ENCODE measurements around the gene ADRA2B.

DNA sequence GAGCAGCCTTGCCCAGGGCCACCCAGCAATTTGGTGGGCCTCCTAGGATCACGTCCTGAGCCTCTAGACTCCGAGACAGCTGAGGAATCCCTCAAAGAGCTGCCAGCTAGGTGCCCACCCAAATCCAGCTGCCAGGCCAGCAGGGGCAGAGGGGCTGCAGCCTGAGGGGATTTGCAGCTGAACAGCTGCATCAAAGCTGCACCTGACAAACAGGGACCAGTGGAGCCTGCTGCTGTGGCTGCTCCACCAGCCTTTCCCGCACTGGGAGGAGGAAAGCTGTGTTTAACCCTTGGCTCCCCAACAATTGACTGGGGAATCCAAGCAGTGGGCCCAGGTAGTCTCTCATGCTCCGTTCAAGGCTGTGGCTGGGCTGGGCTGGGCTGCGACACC, 8.2 kb downstream of the ADRA2B start:
- TF ChIP-seq, protein P1, sequence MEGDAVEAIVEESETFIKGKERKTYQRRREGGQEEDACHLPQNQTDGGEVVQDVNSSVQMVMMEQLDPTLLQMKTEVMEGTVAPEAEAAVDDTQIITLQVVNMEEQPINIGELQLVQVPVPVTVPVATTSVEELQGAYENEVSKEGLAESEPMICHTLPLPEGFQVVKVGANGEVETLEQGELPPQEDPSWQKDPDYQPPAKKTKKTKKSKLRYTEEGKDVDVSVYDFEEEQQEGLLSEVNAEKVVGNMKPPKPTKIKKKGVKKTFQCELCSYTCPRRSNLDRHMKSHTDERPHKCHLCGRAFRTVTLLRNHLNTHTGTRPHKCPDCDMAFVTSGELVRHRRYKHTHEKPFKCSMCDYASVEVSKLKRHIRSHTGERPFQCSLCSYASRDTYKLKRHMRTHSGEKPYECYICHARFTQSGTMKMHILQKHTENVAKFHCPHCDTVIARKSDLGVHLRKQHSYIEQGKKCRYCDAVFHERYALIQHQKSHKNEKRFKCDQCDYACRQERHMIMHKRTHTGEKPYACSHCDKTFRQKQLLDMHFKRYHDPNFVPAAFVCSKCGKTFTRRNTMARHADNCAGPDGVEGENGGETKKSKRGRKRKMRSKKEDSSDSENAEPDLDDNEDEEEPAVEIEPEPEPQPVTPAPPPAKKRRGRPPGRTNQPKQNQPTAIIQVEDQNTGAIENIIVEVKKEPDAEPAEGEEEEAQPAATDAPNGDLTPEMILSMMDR (conservative IDR thresholded peaks at IDR 0.05; ENCODE audit: low read depth, low read length), result no peak
- no peak for TF ChIP-seq EZH2 (IDR thresholded peaks at IDR 0.05; ENCODE audit: borderline replicate concordance, low read depth, low read length, poor library complexity, severe bottlenecking)
